DND-41 (cell line): ENCODE measurements around the gene POLR3B.

Experiments
- EZH2 ChIP-seq: IDR thresholded peaks from 3 replicates; pipeline ENCODE4 v1.6.1; 2012; ENCODE audit warnings: borderline replicate concordance, low read depth, mild to moderate bottlenecking, moderate library complexity, low read length, inconsistent platforms; ENCODE audit not compliant: severe bottlenecking
- TF ChIP-seq, protein P1 (sequence below): IDR thresholded peaks from 2 replicates; pipeline ENCODE4 v1.5.1; 2012; ENCODE audit warnings: borderline replicate concordance, low read length, moderate library complexity, mild to moderate bottlenecking; ENCODE audit not compliant: poor library complexity, severe bottlenecking; ENCODE audit errors: extremely low read depth

GRCh38 chr12:106348411-106348810, 9.1 kb upstream of the POLR3B start:
- TF ChIP-seq, protein P1, sequence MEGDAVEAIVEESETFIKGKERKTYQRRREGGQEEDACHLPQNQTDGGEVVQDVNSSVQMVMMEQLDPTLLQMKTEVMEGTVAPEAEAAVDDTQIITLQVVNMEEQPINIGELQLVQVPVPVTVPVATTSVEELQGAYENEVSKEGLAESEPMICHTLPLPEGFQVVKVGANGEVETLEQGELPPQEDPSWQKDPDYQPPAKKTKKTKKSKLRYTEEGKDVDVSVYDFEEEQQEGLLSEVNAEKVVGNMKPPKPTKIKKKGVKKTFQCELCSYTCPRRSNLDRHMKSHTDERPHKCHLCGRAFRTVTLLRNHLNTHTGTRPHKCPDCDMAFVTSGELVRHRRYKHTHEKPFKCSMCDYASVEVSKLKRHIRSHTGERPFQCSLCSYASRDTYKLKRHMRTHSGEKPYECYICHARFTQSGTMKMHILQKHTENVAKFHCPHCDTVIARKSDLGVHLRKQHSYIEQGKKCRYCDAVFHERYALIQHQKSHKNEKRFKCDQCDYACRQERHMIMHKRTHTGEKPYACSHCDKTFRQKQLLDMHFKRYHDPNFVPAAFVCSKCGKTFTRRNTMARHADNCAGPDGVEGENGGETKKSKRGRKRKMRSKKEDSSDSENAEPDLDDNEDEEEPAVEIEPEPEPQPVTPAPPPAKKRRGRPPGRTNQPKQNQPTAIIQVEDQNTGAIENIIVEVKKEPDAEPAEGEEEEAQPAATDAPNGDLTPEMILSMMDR: no peak
- no peak for TF ChIP-seq EZH2
